Endodermal cell (in vitro differentiated cells): ENCODE data around the gene MR1. TPM values are rescaled to one million over a fixed set of nuclear protein-coding genes. Genes with fewer than 3 reads are reported as not detected.

Experiments used
- DNase-seq: peaks from one replicate; pipeline ENCODE4 v3.0.0-alpha.2; 2017
- H3K27ac ChIP-seq: 2 replicates; pipeline ENCODE4 v1.5.1; 2013; ENCODE audit warnings: mild to moderate bottlenecking, low read depth, low read length, moderate library complexity
- H3K27me3 ChIP-seq: 2 replicates; pipeline ENCODE4 v1.6.1; 2013; ENCODE audit warnings: mild to moderate bottlenecking, low read length, moderate library complexity; ENCODE audit not compliant: insufficient read depth, control insufficient read depth, poor library complexity, severe bottlenecking
- H3K36me3 ChIP-seq: 2 replicates; pipeline ENCODE4 v1.7.0; 2013; ENCODE audit warnings: mild to moderate bottlenecking, low read length, moderate library complexity; ENCODE audit not compliant: control insufficient read depth, insufficient read depth
- H3K4me1 ChIP-seq: one replicate; pipeline ENCODE4 v1.7.0; 2013; ENCODE audit warnings: low read length; ENCODE audit not compliant: control insufficient read depth, insufficient read depth
- H3K4me3 ChIP-seq: 2 replicates; pipeline ENCODE4 v1.5.1; 2013; ENCODE audit warnings: mild to moderate bottlenecking, low read length, moderate library complexity
- H3K9ac ChIP-seq: 2 replicates; pipeline ENCODE4 v1.6.1; 2013; ENCODE audit warnings: mild to moderate bottlenecking, low read length, moderate library complexity; ENCODE audit not compliant: poor library complexity, severe bottlenecking; ENCODE audit errors: extremely low read depth
- H3K9me3 ChIP-seq: 2 replicates; pipeline ENCODE4 v1.6.1; 2013; ENCODE audit warnings: mild to moderate bottlenecking, low read length, moderate library complexity; ENCODE audit not compliant: control insufficient read depth
- H3K27ac Mint-ChIP-seq: 2 replicates; pipeline ENCODE4 v1.8.0; 2020; ENCODE audit warnings: mixed read lengths
- H3K27me3 Mint-ChIP-seq: 2 replicates; pipeline ENCODE4 v1.8.0; 2021; ENCODE audit warnings: mild to moderate bottlenecking, mixed read lengths; ENCODE audit not compliant: insufficient read depth
- H3K36me3 Mint-ChIP-seq: 2 replicates; pipeline ENCODE4 v1.8.0; 2020; ENCODE audit warnings: low read depth, mixed read lengths
- H3K4me1 Mint-ChIP-seq: 2 replicates; pipeline ENCODE4 v1.8.0; 2020; ENCODE audit warnings: mixed read lengths
- H3K4me3 Mint-ChIP-seq: 2 replicates; pipeline ENCODE4 v1.8.0; 2020; ENCODE audit warnings: mild to moderate bottlenecking, moderate library complexity, mixed read lengths
- H3K9me3 Mint-ChIP-seq: 2 replicates; pipeline ENCODE4 v1.8.0; 2020; ENCODE audit warnings: mild to moderate bottlenecking, mixed read lengths
- WGBS, 2 experiments: methylation state at CpG; one replicate each; pipeline versions ENCODE4 v1.1.5 to v1.1.7; 2013; ENCODE audit warnings: missing lambda C conversion rate in 2 of 2, mixed read lengths in 1 of 2; ENCODE audit not compliant: insufficient coverage in 1 of 2, insufficient read length in 1 of 2; 5-methylcytosine and 5-hydroxymethylcytosine counted together
- total RNA-seq, 2 donors: library from RNA; stranded (reverse); fragmentation: NEBNext Ultra II Directional in 1 of 2; extraction: Animal tissue kit (Norgen Biotek cat#: 25700) in 1 of 2; gene quantifications; 2 replicates in 1 of 2; 3 replicates in 1 of 2; pipeline ENCODE4 v1.2.1, GENCODE V29; 2021
- TF ChIP-seq, protein P1 (sequence below): fragments of 200-600 bp; sonication (generic); conservative IDR thresholded peaks from 2 replicates; pipeline ENCODE4 v1.5.0; 2021; ENCODE audit warnings: antibody characterized with exemption, mild to moderate bottlenecking

MR1 gene
- total RNA-seq, 2 donors from 2014 or later: 0.22 to 0.35 TPM

GRCh38 chr1:181010789-181011188 is 23.0 kb upstream of the MR1 start:
- Histone ChIP-seq H3K9ac (no peak overlapping the region), H3K4me3 (no peak overlapping the region), H3K4me1 (no peaks in the 10 kb centered on the region), H3K27ac (no peak overlapping the region), H3K27me3 (no peaks in the 10 kb centered on the region), H3K9me3 (no peaks in the 10 kb centered on the region), H3K36me3 (peaks cover under 1% of the 10 kb centered on the region)
- H3K9me3 Mint-ChIP-seq: no peaks in the 10 kb centered on the region
- TF ChIP-seq, protein P1, sequence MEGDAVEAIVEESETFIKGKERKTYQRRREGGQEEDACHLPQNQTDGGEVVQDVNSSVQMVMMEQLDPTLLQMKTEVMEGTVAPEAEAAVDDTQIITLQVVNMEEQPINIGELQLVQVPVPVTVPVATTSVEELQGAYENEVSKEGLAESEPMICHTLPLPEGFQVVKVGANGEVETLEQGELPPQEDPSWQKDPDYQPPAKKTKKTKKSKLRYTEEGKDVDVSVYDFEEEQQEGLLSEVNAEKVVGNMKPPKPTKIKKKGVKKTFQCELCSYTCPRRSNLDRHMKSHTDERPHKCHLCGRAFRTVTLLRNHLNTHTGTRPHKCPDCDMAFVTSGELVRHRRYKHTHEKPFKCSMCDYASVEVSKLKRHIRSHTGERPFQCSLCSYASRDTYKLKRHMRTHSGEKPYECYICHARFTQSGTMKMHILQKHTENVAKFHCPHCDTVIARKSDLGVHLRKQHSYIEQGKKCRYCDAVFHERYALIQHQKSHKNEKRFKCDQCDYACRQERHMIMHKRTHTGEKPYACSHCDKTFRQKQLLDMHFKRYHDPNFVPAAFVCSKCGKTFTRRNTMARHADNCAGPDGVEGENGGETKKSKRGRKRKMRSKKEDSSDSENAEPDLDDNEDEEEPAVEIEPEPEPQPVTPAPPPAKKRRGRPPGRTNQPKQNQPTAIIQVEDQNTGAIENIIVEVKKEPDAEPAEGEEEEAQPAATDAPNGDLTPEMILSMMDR: no peak
- peaks cover 10% of the 10 kb centered on the region for H3K4me1 Mint-ChIP-seq
- no peak overlapping the region for H3K27ac Mint-ChIP-seq
- DNase-seq: no peak
- no peaks in the 10 kb centered on the region for H3K27me3 Mint-ChIP-seq
- peaks cover 3% of the 10 kb centered on the region for H3K36me3 Mint-ChIP-seq
- H3K4me3 Mint-ChIP-seq: no peak overlapping the region

DNA sequence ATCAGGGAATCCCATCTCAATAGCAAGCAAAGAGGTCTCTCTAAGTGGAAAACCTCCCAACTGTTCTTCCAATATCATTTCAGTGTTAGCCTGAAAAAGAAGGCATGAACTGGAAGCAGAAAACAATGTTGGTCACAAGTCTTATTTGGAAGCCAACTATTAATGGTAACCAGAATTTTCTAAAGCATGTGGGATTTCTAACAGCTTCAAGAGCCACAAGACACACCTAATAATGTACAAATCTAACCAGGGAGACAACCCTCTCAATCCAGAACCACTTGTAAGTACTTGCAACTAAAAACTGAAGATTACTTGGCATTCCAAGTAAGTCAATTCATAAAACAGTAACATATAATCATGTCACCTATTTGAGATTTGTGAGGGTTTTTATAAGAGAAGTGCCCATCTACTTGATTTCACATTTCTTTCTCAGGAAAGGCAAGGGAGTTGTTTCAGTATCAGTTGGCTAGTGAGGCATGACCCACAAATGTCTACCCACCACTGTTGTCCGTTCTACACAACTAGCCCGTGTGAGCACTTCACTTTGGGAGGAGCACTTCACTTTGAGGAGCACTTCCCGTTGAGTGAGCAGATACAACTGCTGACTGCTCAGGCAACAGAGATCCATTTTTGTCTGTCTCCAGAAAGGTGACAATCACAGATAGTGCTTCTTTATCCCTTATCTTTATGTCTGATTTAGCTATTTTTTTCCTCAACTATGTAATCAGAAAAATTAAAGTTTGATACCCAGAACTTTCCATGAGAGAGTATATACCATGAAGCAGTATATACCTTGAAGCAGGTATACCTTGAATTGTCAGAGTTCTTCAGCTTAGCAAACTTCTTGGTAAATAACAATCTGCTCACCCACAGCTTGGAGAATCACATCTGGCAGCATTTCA is 22.2 kb upstream of the MR1 start:
- Mint-ChIP-seq H3K27me3 (no peaks in the 10 kb centered on the region), H3K27ac (no peak overlapping the region), H3K36me3 (peaks cover 3% of the 10 kb centered on the region), H3K4me1 (peaks cover 8% of the 10 kb centered on the region), H3K9me3 (no peaks in the 10 kb centered on the region), H3K4me3 (no peak overlapping the region)
- no peak overlapping the region for H3K27ac ChIP-seq
- H3K9me3 ChIP-seq: no peaks in the 10 kb centered on the region
- H3K4me3 ChIP-seq: no peak overlapping the region
- H3K4me1 ChIP-seq: no peaks in the 10 kb centered on the region
- TF ChIP-seq, protein P1: no peak
- H3K9ac ChIP-seq: no peak overlapping the region
- H3K27me3 ChIP-seq: no peaks in the 10 kb centered on the region
- no peaks in the 10 kb centered on the region for H3K36me3 ChIP-seq
- 62 to 90% methylated on average over 2 to 3 of the region's 3 CpGs for WGBS, 2 experiments
- DNase-seq: no peak

DNA sequence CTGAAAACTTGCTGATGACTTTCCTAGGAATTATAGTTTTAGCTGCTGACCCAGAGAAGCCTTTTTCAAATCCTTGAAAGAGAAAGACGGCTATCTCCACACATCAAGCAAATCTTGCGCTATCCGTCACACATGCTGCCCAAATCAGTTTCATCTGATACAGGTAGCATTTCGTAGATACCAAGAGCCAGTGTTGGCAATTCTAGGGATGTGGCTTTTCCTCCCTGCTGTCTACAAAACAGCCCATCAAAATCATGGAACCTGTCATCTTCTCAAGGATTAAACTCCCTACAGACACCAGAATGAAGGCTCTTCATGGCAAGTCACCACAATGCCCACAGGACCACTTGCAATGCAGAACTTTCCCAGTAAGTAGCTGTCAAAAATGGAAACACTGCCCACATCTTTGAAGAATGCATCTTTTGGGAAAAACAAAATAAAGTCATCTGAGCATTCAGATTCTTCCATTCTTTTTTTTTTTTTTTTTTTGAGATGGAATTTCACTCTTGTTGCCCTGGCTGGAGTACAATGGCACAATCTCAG is 21.5 kb upstream of the MR1 start:
- Mint-ChIP-seq H3K27me3 (no peaks in the 10 kb centered on the region), H3K36me3 (peaks cover 4% of the 10 kb centered on the region), H3K4me3 (no peak overlapping the region), H3K27ac (no peak overlapping the region), H3K9me3 (no peaks in the 10 kb centered on the region), H3K4me1 (peaks cover 4% of the 10 kb centered on the region)
- TF ChIP-seq, protein P1: no peak
- no peaks in the 10 kb centered on the region for H3K27me3 ChIP-seq
- no peak overlapping the region for H3K9ac ChIP-seq
- no peak for DNase-seq
- H3K4me1 ChIP-seq: no peaks in the 10 kb centered on the region
- no peak overlapping the region for H3K4me3 ChIP-seq
- no peak overlapping the region for H3K27ac ChIP-seq
- 92 to 97% methylated on average over 4 of the region's 4 CpGs for WGBS, 2 experiments
- H3K36me3 ChIP-seq: no peaks in the 10 kb centered on the region
- no peaks in the 10 kb centered on the region for H3K9me3 ChIP-seq
